ENCODE measurements around the gene CEP85L.

The CEP85L gene

DNA sequence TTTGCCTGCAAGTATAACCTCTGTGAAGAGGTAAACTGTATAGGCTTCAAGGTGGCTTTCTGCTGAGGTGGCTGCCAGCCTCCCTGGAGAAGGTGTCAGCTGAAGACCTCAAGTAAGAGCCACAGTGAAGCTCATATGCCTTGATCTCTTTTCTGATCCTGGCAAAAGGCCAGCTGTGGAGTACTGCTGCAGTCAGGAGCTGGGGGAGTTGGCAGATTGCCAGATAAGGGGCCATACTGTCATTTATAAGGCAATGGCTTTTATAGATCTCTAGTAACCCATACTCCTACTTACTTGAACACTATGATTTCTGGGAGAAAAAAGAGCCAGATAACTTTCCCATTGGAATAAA, 8.8 kb upstream of the CEP85L start:
- peak; percentile 54 for DNase-seq (ENCODE audit: low read depth)

DNA sequence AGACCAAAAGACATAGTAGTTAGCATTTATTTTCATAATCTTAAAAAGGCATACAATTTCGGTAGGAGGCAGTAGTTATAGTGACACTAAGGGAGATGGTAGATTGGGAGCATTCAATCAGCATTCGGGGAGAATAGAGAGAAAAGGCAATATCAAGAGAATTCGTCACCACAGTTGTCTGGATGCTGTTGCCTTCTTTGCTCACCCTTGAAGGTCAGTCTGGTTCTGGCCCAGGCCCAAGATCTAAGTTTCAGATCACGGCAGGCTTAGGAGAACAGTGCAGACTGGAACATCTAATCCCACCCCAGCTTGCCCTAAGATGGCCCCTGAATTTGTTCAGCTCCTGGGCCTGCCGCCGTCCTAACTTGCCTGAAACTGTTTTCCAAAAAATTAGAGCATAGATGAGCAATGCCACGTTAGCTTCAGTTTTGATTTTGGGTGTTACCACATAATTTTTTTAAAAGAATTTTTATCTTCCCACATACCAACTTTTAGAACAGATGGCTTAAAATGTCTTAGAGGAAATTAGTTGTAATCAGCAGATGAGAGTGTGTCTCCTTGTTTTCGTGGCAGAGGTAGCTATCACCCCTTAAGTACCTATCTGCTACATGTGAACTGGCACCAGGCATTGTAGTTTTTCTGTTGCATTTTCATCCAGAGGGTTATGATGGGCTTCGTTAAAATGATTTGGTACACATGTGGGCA, 8.3 kb upstream of the CEP85L start:
- DNase-seq (ENCODE audit: low read depth): no peak

GRCh38 chr6:118656847-118657451, 5.6 kb upstream of the CEP85L start:
- no peak for DNase-seq (ENCODE audit: low read depth)

GRCh38 chr6:118652051-118652615, 742 bp upstream of the CEP85L start:
- DNase-seq (ENCODE audit: low read depth): no peak

DNA sequence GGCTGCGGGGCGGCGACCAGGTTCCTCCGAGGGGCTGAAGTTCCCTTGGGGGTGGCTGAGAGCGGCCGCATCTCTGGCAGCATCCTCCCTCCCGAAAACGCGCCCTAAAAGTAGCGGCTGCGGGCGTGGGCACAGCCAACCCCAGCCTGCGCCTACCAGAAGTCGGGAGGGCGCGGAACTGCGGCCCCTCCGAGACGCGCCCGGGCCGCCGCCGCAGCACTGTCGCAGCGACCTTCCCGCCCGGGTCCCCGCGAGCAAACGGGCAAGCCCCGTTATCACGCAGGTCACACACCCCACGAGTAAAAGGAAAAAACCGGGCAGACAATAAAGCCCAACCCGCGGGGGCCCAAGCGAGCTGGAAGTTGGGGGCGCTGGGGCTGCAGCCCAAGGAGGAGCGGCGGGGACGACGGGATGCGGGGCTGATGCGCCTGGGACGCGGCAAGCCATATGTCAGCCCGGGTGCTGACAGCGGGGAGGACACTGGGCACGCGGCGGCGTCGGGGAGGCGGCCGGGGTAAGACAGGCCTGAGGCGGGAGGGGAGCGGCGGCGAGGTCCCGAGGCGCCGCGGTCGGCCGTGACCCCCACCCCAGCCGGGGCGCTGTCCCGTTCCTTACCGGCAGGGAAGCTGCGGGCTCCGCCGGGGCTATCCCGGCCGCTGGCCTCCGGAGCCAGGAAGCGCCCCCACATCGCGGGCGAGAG, 659 bp downstream of the CEP85L start:
- peak; percentile 15 for DNase-seq (ENCODE audit: low read depth)

DNA sequence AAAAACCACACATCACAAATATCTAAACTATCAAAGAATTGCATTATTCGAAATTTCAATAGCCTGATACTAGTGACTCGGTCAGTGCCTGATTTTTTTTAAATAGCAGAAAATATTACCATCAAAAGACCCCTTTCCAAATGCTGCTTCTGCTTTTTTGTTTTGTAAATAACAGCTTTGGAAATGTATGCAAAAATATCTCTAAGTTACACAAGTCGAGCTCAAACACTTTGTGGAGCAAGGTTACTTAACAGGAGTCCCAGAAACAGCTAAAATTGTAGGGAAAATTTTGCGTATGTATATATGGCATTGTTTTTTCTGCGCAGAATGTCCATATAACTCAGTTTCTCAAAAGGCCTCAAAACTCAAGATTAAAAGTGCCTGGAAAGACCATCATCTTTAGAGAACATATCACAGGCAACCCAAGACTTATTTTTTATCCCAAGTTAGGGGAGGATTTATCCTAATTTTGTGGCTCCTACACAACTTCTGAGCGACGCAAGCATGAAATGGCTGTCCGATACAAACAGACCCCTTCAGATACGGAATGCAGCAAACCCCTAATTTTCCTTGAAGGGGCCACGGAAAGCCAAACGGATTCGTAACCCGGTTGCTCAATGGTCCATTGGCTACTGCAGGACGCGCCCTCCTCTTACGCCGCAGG, 1.3 kb downstream of the CEP85L start:
- no peak for DNase-seq (ENCODE audit: low read depth)

DNA sequence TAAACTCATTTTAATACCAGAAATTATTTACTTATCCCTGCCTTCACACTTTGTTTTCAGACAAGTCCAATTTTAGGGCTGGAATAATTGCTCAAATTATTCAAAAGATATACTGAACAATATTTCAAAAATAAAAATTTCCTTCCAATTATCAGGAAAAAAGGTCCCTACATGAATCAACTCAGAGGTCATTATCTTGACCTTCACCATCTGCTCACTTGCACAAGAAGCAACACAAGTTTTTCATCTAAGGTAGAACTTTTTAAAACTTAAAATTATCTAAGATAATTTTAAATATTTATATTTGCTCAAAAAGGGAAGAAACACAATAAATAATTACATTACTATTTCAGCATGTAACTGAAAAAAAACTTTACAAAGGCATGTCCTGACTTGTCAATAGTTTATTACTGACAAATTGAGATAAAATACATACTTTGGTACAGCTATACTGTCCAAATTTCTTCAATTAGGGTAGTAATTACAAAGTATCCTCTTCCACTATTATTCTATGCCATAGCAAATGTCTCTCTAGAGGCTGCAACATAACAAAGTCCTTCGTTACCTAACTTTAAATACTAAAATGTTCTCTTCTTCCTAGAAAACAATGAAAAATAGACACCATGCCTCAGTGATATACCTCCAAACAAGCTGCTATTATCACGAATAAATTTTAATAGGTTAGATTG, 2.4 kb downstream of the CEP85L start:
- DNase-seq (ENCODE audit: low read depth): no peak

- no peak for DNase-seq (ENCODE audit: low read depth)
These were observed 4.4 kb downstream of the CEP85L start for GRCh38 chr6:118646977-118647376.

DNA sequence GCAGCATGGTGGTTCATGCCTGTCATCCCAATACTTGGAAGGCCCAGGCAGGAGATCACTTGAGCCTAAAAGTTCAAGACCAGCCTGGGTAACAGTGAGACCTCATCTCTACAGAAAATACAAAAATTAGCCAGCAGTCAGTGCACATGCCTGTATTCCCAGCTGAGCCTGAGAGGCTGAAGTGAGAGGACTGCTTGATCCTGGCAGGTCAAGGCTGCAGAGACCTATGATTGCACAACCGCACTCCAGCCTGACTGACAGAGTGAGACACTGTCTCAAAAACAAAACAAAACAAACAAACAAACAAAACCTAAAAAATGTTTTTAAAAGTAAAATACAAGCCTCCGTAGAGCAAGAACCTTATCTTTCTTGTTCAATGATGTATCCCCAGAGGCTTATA, 6.0 kb downstream of the CEP85L start:
- DNase-seq (ENCODE audit: low read depth): no peak

- no peak for DNase-seq (ENCODE audit: low read depth)
These were observed 7.4 kb downstream of the CEP85L start for GRCh38 chr6:118644007-118644406.

DNA sequence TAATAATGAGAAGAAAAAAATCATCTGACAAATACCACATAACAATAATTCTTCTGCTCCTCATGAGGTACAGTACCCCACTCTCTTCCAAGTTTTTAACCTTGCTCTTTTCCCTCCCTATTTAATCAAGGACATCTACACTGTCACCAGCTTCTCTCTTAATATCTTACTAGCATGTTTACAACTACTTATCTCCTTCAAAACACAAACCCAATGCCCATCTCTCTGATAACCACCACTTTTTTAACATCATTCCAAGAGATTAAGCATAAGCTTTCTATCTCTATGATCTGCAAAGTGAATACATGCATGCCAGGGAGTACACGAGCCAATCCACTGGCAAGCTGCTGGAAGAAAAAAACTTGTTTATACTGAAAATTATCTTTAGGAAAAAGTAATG, 10.3 kb downstream of the CEP85L start:
- no peak for DNase-seq (ENCODE audit: low read depth)

DNA sequence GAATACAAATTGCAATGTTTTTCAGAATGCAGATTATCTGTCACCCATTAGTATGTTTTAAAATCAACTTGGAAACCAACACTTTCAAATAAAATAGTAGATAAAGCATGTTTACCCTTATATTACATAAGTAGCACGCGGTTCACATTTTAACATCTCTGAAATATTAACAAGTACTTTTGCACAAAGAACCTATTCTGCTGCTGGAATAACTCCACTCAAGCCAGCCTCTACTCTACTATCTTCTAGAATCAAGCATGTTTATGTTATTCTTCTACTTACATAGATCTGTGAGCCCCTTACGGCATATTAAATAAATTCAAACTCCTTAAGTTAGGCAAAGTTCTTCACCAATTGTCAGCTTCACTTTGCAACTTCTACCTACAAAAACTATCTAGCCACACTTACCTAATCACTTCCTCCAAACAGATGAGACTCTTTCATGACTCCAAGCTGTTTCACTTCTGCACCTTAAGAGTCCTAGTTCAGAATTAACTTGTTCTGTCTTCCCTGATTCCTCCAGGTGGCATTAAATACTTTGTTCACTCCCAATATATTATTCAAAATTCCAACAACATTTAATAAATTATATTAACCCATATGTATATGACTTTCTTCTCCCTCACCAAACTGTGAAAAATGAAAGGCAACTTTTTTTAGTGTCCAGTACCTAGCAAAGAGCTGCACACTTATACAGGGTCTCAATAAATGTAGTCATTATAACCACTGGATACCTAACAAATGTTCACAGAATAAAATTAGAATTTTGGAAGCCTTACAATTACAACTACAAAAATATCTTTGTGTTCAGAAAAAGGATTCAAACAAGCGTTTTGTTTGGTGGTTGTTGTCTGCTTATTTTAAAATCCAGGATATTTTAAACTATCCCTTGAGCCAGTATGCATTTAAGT, 12.1 kb downstream of the CEP85L start:
- DNase-seq (ENCODE audit: low read depth): no peak

- no peak for DNase-seq (ENCODE audit: low read depth)
These were observed 13.1 kb downstream of the CEP85L start for GRCh38 chr6:118638288-118638687.

DNA sequence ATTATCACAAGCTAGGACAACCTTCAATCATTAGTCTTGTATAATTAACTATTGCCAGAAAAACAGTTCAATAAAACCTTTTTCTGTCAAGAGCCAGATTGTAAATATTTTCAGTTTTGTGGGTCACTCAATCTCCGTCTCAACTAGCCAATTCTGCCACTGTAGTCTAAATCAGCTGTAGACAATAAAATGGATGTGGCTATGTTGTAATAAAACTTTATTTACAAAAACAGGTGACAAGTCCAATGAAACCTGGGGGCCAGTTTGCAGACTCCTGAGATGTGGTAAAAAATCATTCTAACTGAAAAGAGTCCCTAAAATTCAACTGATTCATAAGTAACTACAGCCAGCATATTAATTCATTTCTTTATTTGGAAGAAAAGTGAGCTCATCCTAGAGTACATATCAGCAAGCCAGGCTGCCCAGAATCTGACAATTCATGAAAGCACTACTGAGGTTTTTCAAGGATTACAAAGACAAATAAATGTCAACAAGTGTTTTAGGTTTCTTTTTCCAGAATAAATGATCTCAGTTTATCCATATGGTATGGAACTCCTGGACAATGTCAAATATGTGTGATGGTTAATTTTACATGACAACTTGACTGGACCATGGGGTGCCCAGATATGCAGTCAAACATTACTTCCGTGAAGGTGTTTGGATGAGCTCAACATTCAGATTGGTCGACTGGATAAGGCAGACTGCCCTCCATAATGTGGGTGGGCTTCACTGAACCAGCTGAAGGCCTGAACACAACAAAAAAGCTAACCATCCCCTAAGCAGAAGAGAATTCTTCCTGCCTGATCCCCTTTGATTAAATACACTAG, 15.3 kb downstream of the CEP85L start:
- no peak for DNase-seq (ENCODE audit: low read depth)

DNA sequence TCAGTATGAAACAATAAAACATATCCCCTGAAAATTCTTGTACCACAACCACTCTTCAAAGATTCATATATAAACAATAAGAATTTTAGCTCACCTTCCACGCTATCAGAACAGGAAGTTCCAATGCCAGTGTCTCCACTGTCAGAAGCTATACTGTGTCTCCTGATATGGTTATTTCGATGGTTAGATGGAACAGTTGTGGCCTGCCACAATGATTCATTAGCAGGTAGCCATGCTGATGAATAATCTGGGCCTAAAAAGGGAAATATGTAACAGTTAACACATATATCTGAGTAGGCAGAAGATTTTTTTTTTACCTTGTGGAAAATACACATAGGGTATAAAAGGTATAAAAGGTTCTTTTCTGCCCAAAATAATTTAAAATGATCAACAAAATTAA, 19.0 kb downstream of the CEP85L start:
- DNase-seq (ENCODE audit: low read depth): no peak

GRCh38 chr6:118630923-118631322, 20.5 kb downstream of the CEP85L start:
- no peak for DNase-seq (ENCODE audit: low read depth)

- no peak for DNase-seq (ENCODE audit: low read depth)
These were observed 21.3 kb downstream of the CEP85L start for GRCh38 chr6:118630067-118630466.

GRCh38 chr6:118627724-118628123, 23.7 kb downstream of the CEP85L start:
- no peak for DNase-seq (ENCODE audit: low read depth)

DNA sequence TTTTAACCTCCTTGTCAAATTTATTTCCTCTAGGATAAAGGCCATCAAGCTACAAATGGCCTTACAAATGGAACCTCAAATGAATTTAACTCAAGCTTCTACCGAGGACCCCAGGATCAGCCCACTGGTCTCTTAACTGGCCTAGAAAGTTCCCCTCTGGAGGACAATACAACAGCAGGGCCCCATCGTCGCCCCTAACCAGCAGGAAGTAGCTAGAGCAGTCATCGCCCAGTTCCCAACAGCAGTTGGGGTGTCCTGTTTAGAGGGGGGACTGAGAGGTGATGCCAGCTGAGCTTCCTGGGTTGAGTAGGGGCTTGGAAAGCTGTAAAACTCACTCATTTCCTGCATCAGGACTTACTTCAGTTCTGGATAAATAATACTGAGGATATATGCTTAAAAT, 25.6 kb downstream of the CEP85L start:
- DNase-seq (ENCODE audit: low read depth): no peak

Data from T follicular helper cell (primary cell).